A673 (cell line): ENCODE results near the gene CSPG4. TPM values are rescaled to one million over a fixed set of nuclear protein-coding genes. Genes with fewer than 3 reads are reported as not detected.

Experiments
- BruUV-seq: library from RNA; stranded (reverse); fragments of 400-500 nt; replicated peaks from 2 replicates; lab custom pipeline; 2021; lab: Mats Ljungman, UMichigan
- CTCF ChIA-PET: fragments of 300-600 bp; sonication (Branson Sonifier 250); formaldehyde crosslinking; loops from one replicate; lab custom pipeline; 2022; ENCODE audit warnings: antibody characterized with exemption; lab: Charles Lee
- POLR2A ChIA-PET: fragments of 300-600 bp; sonication (Branson Sonifier 250); formaldehyde crosslinking; loops from one replicate; lab custom pipeline; 2022; ENCODE audit warnings: antibody characterized with exemption; ENCODE audit not compliant: low non-redundant PET; lab: Charles Lee
- DNase-seq: peaks from one replicate; pipeline ENCODE4 v3.0.0-alpha.2; 2015; ENCODE audit warnings: low spot score
- H3K27ac ChIP-seq: fragments of 200-600 bp; sonication (generic); 2 replicates; pipeline ENCODE4 v1.5.1; 2016; ENCODE audit warnings: mixed run types, low read depth, mild to moderate bottlenecking, mixed read lengths, antibody characterized with exemption, low read length; ENCODE audit not compliant: poor library complexity, severe bottlenecking
- H3K27me3 ChIP-seq: fragments of 200-600 bp; sonication (generic); replicated peaks from 2 replicates; pipeline ENCODE4 v1.6.1; 2017; ENCODE audit warnings: mixed run types, low read depth, mild to moderate bottlenecking, mixed read lengths, antibody characterized with exemption, low read length; ENCODE audit not compliant: insufficient read depth, poor library complexity
- H3K36me3 ChIP-seq: fragments of 200-600 bp; sonication (generic); 2 replicates; pipeline ENCODE4 v1.6.1; 2016; ENCODE audit warnings: mixed run types, mild to moderate bottlenecking, mixed read lengths, antibody characterized with exemption, low read length; ENCODE audit not compliant: insufficient read depth, poor library complexity, severe bottlenecking
- H3K4me1 ChIP-seq: fragments of 200-600 bp; sonication (generic); 2 replicates; pipeline ENCODE4 v1.6.1; 2017; ENCODE audit warnings: mixed run types, mild to moderate bottlenecking, mixed read lengths, antibody characterized with exemption, low read length; ENCODE audit not compliant: insufficient read depth, poor library complexity, severe bottlenecking
- H3K4me3 ChIP-seq: fragments of 200-600 bp; sonication (generic); 2 replicates; pipeline ENCODE4 v1.5.1; 2016; ENCODE audit warnings: low read depth, mixed run types, mild to moderate bottlenecking, mixed read lengths, low read length; ENCODE audit not compliant: poor library complexity, severe bottlenecking
- H3K9me3 ChIP-seq: fragments of 200-600 bp; sonication (generic); 2 replicates; pipeline ENCODE4 v1.6.1; 2016; ENCODE audit warnings: mixed run types, low read depth, mild to moderate bottlenecking, mixed read lengths, antibody characterized with exemption, low read length; ENCODE audit not compliant: poor library complexity, severe bottlenecking
- EZH2 ChIP-seq: fragments of 200-600 bp; sonication (generic); IDR thresholded peaks from 2 replicates; pipeline ENCODE4 v1.6.1; 2017; ENCODE audit warnings: borderline replicate concordance, low read depth, mild to moderate bottlenecking, mixed read lengths, antibody characterized with exemption, low read length; ENCODE audit not compliant: poor library complexity, severe bottlenecking
- intact Hi-C: fragments of 100-400 bp; cut with micrococcal nuclease; formaldehyde crosslinking; loops from one replicate; pipeline ENCODE4 v1.10.0; 2022; ENCODE audit not compliant: unreplicated experiment
- total RNA-seq: library from RNA; stranded (reverse); gene quantifications from 2 replicates; pipeline ENCODE4 v1.2.3, GENCODE V29; 2021
- TF ChIP-seq, protein P1 (sequence below): fragments of 300-800, 200-600 bp; sonication (generic); conservative IDR thresholded peaks from 2 replicates; pipeline ENCODE4 v1.5.1; 2017; ENCODE audit warnings: low read depth, mild to moderate bottlenecking, antibody characterized with exemption, low read length, moderate library complexity, mixed read lengths

CSPG4 gene
- total RNA-seq, 1 experiment from 2014 or later, result 0.11 TPM

DNA sequence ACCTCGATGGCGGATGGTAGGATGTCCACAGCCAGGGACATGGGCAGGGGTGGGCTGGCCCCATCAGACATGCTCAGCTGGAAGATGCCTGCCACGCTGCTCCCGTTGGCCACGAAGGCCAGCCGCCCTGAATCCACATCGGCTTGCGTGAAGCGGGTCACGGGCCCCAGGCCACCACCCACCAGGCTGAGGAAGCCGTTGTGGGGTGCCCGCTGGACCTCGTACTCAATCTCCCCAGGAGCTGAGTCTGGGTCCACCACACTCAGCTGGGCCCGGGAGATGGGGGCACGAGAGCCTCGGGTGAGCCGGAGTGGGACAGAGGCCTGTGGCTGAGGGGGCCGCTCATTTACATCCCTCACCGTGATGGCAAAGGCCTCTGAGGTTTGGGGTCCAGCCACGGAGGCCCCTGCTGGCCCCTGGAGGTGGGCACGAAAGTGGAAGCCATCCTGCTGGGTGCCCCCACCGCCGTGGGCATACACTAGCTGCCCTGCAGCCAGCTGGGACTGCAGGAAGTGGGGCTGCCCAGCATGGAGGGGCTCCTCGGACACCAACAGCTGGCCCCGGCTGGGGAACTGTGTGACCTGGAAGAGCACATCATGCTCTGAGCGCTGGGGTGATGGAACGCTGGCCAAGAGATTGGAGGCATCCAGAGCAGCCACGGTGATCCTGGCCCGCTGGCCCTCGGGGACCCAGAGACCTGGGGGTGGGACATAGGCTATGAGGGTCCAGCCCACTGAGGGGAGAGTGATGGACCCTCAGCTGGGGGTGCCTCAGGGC, 35.8 kb downstream of the CSPG4 start:
- BruUV-seq, result no TSS peak
- Histone ChIP-seq H3K4me3 (no peak overlapping the region), H3K36me3 (no peaks in the 10 kb centered on the region), H3K9me3 (no peaks in the 10 kb centered on the region), H3K4me1 (peaks cover 9% of the 10 kb centered on the region), H3K27me3 (no peaks in the 10 kb centered on the region), H3K27ac (no peak overlapping the region)
- intact Hi-C loops, result no loop called here
- TF ChIP-seq EZH2, result no peak
- TF ChIP-seq, protein P1, sequence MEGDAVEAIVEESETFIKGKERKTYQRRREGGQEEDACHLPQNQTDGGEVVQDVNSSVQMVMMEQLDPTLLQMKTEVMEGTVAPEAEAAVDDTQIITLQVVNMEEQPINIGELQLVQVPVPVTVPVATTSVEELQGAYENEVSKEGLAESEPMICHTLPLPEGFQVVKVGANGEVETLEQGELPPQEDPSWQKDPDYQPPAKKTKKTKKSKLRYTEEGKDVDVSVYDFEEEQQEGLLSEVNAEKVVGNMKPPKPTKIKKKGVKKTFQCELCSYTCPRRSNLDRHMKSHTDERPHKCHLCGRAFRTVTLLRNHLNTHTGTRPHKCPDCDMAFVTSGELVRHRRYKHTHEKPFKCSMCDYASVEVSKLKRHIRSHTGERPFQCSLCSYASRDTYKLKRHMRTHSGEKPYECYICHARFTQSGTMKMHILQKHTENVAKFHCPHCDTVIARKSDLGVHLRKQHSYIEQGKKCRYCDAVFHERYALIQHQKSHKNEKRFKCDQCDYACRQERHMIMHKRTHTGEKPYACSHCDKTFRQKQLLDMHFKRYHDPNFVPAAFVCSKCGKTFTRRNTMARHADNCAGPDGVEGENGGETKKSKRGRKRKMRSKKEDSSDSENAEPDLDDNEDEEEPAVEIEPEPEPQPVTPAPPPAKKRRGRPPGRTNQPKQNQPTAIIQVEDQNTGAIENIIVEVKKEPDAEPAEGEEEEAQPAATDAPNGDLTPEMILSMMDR, result no peak
- ChIA-PET CTCF (no interaction called here), POLR2A (interaction anchor here (0.6 kb wide), 1 partner anchor 377 kb away, joined by 3 read pairs; no protein-coding TSS in a partner anchor)
- DNase-seq, result no peak

DNA sequence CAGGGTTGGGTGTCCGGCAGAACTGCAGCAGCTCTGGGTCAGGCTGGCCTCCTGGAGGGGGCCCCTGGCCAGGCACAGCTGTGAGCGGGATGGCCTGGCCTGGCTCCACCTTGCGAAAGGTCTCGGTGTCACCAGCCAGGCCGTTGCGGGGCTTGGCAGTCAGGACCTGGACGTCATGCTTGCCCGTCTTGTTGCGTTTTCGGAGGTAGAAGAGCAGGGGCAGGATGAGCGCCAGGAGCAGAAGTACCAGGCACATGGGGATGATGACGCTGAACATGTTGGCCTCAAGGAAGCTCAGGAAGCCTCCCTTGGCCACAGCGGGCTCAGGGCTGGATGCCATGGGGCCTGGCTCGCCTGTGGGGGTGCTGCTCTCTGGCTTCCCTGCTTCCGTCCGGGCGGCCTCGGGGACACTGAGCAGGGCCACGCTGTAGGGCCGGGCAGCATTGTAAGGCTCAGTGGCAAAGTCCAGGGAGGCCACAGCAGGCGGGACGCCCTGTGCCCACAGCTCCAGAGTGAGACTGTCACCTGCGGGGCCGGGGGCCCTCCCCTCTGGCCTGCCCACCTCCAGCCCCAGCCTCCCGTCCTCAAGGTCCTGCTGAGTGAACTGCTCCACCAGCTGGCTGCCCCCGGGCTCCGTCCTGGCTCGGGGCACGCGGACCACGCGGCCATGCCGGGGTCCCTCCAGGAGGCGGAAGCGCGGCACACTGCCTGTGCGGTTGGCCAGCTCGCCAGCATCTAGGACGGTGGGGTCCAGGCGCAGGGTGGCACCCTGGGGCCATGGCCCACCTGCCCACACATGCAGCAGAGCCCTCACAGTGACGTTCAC, 36.9 kb downstream of the CSPG4 start:
- no peaks in the 10 kb centered on the region for H3K36me3 ChIP-seq
- no peak overlapping the region for H3K4me3 ChIP-seq
- intact Hi-C loops, result no loop called here
- H3K9me3 ChIP-seq, result no peaks in the 10 kb centered on the region
- no peak for DNase-seq
- no peak overlapping the region for H3K27ac ChIP-seq
- peaks cover 9% of the 10 kb centered on the region for H3K4me1 ChIP-seq
- ChIA-PET POLR2A (no interaction called here), CTCF (no interaction called here)
- TF ChIP-seq, protein P1, result no peak
- no peak for TF ChIP-seq EZH2
- H3K27me3 ChIP-seq, result no peaks in the 10 kb centered on the region
- BruUV-seq, result no TSS peak

DNA sequence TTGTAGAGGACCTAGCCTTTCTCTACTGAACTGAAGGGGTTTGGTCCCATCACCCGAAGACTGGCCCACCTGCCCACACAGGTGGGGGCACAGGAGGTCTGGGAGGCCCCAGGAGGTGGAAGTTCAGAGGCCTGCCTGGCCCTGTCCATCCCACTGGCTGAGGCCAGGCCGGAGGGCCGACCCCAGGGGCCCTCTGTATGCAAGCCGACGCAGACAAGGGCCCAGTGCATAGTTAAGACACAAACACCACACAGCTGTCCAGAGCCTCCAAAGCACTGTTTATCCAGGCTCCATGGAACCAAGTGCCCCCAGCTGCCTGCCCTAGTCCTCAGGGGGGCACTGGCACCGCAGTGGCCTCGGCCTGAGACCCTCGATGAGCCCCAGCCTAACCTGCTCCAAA, 38.3 kb downstream of the CSPG4 start:
- Histone ChIP-seq H3K4me3 (no peak overlapping the region), H3K27me3 (no peaks in the 10 kb centered on the region), H3K4me1 (peaks cover 9% of the 10 kb centered on the region), H3K27ac (no peak overlapping the region), H3K9me3 (no peaks in the 10 kb centered on the region), H3K36me3 (no peaks in the 10 kb centered on the region)
- TF ChIP-seq, protein P1, result no peak
- TF ChIP-seq EZH2, result no peak
- BruUV-seq, result no TSS peak
- no peak for DNase-seq
- CTCF ChIA-PET, result no interaction called here
- intact Hi-C loops, result no loop called here
- POLR2A ChIA-PET, result no interaction called here
